Coronary artery (tissue), 2 donors: Measurements from ENCODE around the gene BICRA.

Experiments
- DNase-seq: peaks from one replicate; pipeline ENCODE4 v3.0.0-alpha.2; 2017; ENCODE audit warnings: low spot score
- H3K27ac ChIP-seq, 2 donors: fragments of 200-600 bp; sonication (generic); one replicate each; pipeline ENCODE4 v1.5.1; 2016 to 2019
- H3K4me3 ChIP-seq: fragments of 200-600 bp; sonication (generic); 2 replicates; pipeline ENCODE4 v1.5.1; 2016; ENCODE audit warnings: mild to moderate bottlenecking, moderate library complexity
- TF ChIP-seq, protein P1 (sequence below): fragments of 200-600 bp; sonication (generic); IDR thresholded peaks from one replicate; pipeline ENCODE4 v1.5.1; 2019; ENCODE audit warnings: antibody characterized with exemption

The BICRA gene

GRCh38 chr19:47691782-47692181, 82.8 kb downstream of the BICRA start:
- DNase-seq = no peak
- Histone ChIP-seq H3K4me3 (no peak overlapping the region), H3K27ac (no peak overlapping the region)
- TF ChIP-seq, protein P1, sequence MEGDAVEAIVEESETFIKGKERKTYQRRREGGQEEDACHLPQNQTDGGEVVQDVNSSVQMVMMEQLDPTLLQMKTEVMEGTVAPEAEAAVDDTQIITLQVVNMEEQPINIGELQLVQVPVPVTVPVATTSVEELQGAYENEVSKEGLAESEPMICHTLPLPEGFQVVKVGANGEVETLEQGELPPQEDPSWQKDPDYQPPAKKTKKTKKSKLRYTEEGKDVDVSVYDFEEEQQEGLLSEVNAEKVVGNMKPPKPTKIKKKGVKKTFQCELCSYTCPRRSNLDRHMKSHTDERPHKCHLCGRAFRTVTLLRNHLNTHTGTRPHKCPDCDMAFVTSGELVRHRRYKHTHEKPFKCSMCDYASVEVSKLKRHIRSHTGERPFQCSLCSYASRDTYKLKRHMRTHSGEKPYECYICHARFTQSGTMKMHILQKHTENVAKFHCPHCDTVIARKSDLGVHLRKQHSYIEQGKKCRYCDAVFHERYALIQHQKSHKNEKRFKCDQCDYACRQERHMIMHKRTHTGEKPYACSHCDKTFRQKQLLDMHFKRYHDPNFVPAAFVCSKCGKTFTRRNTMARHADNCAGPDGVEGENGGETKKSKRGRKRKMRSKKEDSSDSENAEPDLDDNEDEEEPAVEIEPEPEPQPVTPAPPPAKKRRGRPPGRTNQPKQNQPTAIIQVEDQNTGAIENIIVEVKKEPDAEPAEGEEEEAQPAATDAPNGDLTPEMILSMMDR = no peak

GRCh38 chr19:47693489-47693888, 84.6 kb downstream of the BICRA start:
- DNase-seq = no peak
- Histone ChIP-seq H3K4me3 (no peak overlapping the region), H3K27ac (no peak overlapping the region)
- TF ChIP-seq, protein P1 = no peak

- Histone ChIP-seq H3K27ac (no peak overlapping the region), H3K4me3 (no peak overlapping the region)
- TF ChIP-seq, protein P1 = no peak
- no peak for DNase-seq
These were observed 85.0 kb downstream of the BICRA start for GRCh38 chr19:47693903-47694302.

DNA sequence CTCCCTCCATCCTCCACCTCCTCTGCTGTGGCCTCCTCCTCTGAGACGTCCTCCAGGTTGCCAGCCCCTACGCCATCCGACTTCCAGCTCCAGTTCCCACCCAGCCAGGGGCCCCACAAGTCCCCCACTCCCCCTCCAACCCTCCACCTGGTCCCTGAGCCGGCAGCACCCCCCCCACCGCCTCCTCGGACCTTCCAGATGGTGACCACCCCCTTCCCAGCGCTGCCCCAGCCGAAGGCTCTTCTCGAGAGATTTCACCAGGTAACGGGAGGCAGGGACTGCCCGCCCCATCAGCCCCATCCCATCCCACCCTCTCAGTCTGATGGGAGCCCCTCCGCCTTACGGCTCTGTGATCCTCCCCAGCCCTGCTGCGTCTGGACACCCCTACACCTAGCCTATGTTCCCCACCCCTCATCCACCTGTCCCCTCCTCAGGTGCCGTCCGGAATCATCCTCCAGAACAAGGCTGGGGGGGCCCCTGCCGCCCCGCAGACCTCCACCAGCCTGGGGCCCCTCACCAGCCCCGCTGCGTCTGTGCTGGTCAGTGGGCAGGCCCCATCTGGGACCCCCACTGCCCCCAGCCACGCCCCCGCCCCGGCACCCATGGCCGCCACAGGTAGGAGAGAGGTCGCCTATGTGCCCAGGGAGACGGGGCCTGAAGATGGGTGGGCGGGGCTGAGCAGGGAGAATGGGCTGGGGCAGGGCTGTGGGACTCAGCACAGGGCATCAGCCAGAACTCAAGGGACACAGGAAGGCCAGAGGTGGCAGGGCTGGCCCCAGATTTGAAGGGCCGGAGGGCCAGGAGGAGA, 85.7 kb downstream of the BICRA start:
- H3K27ac ChIP-seq = no peak overlapping the region
- TF ChIP-seq, protein P1 = no peak
- DNase-seq = no peak

GRCh38 chr19:47695533-47696262, 86.8 kb downstream of the BICRA start:
- Histone ChIP-seq H3K27ac (no peak overlapping the region), H3K4me3 (no peak overlapping the region)
- DNase-seq = no peak
- TF ChIP-seq, protein P1 = no peak

More for the DNA sequence above, 85.7 kb downstream of the BICRA start:
- no peak overlapping the region for H3K4me3 ChIP-seq

DNA sequence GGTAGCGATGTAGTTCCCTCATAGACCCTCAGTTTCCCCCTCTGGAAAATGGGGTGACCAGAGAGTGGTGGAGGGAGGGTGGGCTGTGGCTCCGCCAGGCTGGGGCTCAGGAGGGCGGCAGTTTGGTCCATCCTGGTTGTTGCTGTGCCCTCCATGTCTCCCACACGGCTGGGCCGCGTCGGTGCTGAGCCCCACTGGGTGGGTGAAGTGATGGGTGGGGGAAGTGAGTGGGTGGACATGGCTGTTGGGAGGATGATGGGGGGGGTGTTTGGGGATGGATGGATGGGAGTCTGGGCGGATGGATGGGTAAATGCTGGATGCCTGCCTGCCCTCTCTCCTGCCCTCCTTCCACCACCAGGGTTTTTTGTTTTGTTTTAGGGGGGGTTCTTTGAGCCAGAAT, 87.7 kb downstream of the BICRA start:
- DNase-seq = no peak
- TF ChIP-seq, protein P1 = no peak
- H3K4me3 ChIP-seq = no peak overlapping the region
- H3K27ac ChIP-seq = no peak overlapping the region
